Measurements from ENCODE around the gene RPTOR.

The RPTOR gene

DNA sequence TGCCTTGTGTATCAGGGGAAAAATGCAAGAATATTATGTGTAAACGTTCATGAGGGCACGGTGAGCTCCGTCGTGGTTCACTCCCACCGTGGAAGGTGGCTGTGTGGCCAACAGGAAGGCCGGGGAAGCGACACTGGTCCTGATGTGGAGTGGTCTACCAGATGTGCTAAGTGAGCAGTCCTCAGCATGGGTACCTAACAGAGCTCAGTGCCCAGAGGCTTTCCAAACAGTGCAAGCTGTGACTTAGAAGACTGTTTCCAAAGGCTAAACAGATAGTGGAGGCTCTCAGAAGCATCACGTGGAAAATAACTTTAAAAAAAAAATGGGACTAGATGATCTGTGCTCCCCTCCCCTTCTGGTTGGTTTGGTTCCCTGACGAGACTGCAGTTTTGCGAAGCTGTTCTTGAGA, 247.7 kb downstream of the RPTOR start:
- DNase-seq (ENCODE audit: low read depth), result no peak
- TF ChIP-seq, protein P1, sequence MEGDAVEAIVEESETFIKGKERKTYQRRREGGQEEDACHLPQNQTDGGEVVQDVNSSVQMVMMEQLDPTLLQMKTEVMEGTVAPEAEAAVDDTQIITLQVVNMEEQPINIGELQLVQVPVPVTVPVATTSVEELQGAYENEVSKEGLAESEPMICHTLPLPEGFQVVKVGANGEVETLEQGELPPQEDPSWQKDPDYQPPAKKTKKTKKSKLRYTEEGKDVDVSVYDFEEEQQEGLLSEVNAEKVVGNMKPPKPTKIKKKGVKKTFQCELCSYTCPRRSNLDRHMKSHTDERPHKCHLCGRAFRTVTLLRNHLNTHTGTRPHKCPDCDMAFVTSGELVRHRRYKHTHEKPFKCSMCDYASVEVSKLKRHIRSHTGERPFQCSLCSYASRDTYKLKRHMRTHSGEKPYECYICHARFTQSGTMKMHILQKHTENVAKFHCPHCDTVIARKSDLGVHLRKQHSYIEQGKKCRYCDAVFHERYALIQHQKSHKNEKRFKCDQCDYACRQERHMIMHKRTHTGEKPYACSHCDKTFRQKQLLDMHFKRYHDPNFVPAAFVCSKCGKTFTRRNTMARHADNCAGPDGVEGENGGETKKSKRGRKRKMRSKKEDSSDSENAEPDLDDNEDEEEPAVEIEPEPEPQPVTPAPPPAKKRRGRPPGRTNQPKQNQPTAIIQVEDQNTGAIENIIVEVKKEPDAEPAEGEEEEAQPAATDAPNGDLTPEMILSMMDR (IDR thresholded peaks at IDR 0.05; ENCODE audit: control insufficient read depth, insufficient read depth, low read depth, low read length, missing control alignments), result no peak
- no peak overlapping the region for H3K4me3 ChIP-seq (ENCODE audit: control insufficient read depth, low read depth, low read length)

DNA sequence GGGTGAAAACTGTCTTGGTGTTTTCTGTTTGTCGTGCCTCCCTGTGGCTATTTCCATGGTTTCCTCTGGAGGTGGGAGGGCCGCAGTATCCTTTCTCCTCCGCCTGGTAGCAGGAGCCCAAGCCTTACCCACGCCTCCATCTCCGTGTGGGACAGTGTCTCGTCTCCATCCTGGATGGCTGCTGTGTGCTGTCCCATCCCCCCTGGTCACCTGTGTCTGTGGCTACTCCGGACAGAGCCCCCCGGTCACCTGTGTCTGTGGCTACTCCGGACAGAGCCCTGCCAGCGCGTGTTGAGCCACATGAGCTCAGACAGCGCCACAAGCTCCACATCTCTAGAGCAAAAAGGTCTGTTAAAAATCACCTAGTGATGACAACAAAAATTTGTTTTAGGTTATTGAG, 248.8 kb downstream of the RPTOR start:
- DNase-seq (ENCODE audit: low read depth), result no peak
- TF ChIP-seq, protein P1 (IDR thresholded peaks at IDR 0.05; ENCODE audit: control insufficient read depth, insufficient read depth, low read depth, low read length, missing control alignments), result no peak
- H3K4me3 ChIP-seq (ENCODE audit: control insufficient read depth, low read depth, low read length), result no peak overlapping the region

DNA sequence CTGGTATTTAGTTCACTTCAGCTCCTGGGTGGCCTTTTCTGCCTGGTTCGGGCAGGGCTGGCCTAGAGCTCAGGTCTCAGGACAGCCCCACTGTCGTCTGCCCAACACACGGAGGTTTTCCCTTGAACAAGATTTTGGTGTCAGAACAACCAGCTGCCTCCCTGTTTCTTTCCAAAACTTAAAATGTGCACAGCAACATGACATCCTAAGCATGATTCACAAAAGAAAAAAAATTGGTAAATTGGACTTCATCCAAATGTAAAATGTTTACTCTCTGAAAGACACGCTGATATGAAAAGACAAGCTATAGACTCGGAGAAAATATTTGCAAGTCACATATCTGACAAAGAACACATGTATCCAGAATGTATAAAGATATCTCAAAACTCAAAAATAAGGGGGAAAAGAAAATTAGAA, 249.2 kb downstream of the RPTOR start:
- no peak overlapping the region for H3K4me3 ChIP-seq (ENCODE audit: control insufficient read depth, low read depth, low read length)
- TF ChIP-seq, protein P1 (IDR thresholded peaks at IDR 0.05; ENCODE audit: control insufficient read depth, insufficient read depth, low read depth, low read length, missing control alignments), result no peak
- DNase-seq (ENCODE audit: low read depth), result no peak

DNA sequence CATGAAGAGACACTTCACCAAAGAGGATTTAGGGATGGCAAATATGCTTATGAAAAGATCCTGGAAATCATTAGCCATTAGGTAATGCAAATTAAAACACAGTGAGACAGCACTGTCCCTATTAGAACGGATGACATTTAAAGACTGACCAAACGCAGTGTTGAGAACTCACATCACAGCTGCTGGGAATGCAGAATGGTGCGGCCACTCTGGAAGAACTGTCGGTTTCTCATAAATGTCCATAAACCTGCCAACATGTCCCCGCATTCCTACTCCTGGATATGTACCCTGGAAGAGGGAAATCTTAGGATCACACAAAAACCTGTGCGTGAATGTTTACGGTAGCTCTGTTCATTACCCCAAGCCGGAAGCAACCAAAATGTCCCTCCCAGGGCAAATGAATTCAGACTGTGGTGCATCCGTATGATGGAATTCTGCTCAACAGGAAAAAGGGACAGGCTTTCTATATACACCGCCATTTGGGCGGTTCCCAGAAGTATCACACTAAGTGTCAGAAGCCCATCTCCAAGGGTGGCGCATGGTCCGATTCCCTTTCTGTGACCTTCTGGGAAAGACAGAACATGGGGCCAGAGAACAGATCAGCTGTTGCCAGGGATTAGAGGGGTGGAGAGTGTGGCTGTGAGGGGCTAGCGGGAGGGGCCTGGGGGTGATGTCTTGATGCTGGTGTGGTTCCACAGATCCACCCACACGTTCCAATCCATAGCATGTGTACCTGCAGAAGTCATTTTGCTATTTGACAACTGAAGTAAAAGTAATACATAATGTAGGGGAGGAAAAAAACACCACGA, 249.8 kb downstream of the RPTOR start:
- DNase-seq (ENCODE audit: low read depth), result no peak
- TF ChIP-seq, protein P1 (IDR thresholded peaks at IDR 0.05; ENCODE audit: control insufficient read depth, insufficient read depth, low read depth, low read length, missing control alignments), result no peak
- no peak overlapping the region for H3K4me3 ChIP-seq (ENCODE audit: control insufficient read depth, low read depth, low read length)

DNA sequence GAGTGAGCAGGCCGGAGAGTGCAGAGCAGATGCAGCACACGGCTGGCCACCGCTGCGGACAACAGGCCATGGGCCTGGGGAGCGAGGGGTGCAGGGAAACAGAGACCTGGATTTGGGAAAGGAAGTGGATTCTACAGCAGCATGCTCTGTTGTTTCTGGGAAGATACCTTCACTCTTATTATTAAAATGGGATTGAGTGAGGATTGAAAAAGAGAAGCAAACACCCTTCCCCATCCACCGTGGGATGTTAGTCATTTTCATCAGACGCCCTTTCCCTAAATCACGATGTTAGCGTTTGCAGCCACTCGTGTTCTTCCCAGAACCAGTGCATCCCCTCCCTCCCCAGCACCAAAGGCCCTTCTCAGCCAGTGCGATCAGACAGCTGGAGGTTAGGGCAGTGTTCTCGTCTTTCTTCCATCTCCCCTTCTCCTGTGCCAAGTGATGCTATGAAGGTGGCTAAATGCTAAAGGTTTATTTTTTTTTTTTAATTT, 250.5 kb downstream of the RPTOR start:
- no peak overlapping the region for H3K4me3 ChIP-seq (ENCODE audit: control insufficient read depth, low read depth, low read length)
- TF ChIP-seq, protein P1 (IDR thresholded peaks at IDR 0.05; ENCODE audit: control insufficient read depth, insufficient read depth, low read depth, low read length, missing control alignments), result no peak
- DNase-seq (ENCODE audit: low read depth), result no peak

DNA sequence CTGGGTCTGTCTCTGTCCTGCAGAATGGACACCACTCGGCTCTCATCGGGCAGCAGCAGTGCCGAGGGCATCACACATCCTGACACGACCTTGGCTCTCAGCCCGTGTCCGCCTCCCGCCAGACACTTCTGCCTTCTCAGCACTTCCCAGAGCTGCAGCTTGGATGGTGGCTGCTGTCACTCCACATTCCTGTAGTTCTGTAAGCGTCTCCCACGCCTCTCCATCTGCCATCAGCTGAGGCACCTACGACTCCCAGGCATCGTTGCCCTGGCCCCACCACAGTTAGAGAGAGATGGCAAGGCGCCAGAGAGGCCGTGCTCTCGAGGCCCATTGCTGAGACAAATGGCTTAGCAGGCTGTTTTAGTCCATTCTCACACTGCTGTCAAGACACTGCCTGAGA, 251.1 kb downstream of the RPTOR start:
- TF ChIP-seq, protein P1 (IDR thresholded peaks at IDR 0.05; ENCODE audit: control insufficient read depth, insufficient read depth, low read depth, low read length, missing control alignments), result no peak
- H3K4me3 ChIP-seq (ENCODE audit: control insufficient read depth, low read depth, low read length), result no peak overlapping the region
- no peak for DNase-seq (ENCODE audit: low read depth)
